Measurements from ENCODE around the gene TMEM150B. TPM values are rescaled to one million over a fixed set of nuclear protein-coding genes. Genes with fewer than 3 reads are reported as not detected.

The TMEM150B gene
- total and polyA plus RNA-seq, 8 donors: 0.49 to 29.5 (median 0.90) TPM

- ATAC-seq (peak; percentile 96), DNase-seq (peak in 2 of 4 donors; percentile 74 to 91)
- intact Hi-C loops (cut with DNase I): no loop called here
- peaks cover 27 to 89% of the 10 kb centered on the region in 2 donors for H3K27me3 ChIP-seq
- H3K9me3 ChIP-seq: no peaks in the 10 kb centered on the region
- H3K4me1 ChIP-seq: peaks cover 7 to 16% of the 10 kb centered on the region in 2 donors
- H3K27ac ChIP-seq: no peak overlapping the region
- H3K4me3 ChIP-seq: peak overlapping the region; percentile 30 to 40
- no peak for TF ChIP-seq CTCF (IDR thresholded peaks at IDR 0.05)
- no peaks in the 10 kb centered on the region for H3K36me3 ChIP-seq
Measured at GRCh38 chr19:55353803-55354697, 28.9 kb upstream of the TMEM150B start.

GRCh38 chr19:55353356-55353802, 28.2 kb upstream of the TMEM150B start:
- intact Hi-C loops (cut with DNase I): no loop called here
- DNase-seq (no peak), ATAC-seq (no peak)
- Histone ChIP-seq H3K4me1 (peaks cover 7 to 16% of the 10 kb centered on the region in 2 donors), H3K27me3 (peaks cover 27 to 85% of the 10 kb centered on the region in 2 donors), H3K4me3 (peak overlapping the region; percentile 30 to 40), H3K9me3 (no peaks in the 10 kb centered on the region), H3K27ac (no peak overlapping the region), H3K36me3 (no peaks in the 10 kb centered on the region)
- no peak for TF ChIP-seq CTCF (IDR thresholded peaks at IDR 0.05)

- intact Hi-C loops (cut with DNase I): no loop called here
- Histone ChIP-seq H3K9me3 (no peaks in the 10 kb centered on the region), H3K4me1 (peaks cover 7 to 16% of the 10 kb centered on the region in 2 donors), H3K27ac (no peak overlapping the region), H3K27me3 (peaks cover 27 to 78% of the 10 kb centered on the region in 2 donors), H3K4me3 (no peak overlapping the region), H3K36me3 (peaks cover 0 to under 1% of the 10 kb centered on the region in 2 donors)
- ATAC-seq: no peak
- no peak for TF ChIP-seq CTCF (IDR thresholded peaks at IDR 0.05)
- no peak for DNase-seq
Measured at GRCh38 chr19:55352549-55353145, 27.5 kb upstream of the TMEM150B start.

GRCh38 chr19:55352040-55352439, 26.9 kb upstream of the TMEM150B start:
- H3K9me3 ChIP-seq: no peaks in the 10 kb centered on the region
- TF ChIP-seq CTCF (IDR thresholded peaks at IDR 0.05): no peak
- H3K36me3 ChIP-seq: peaks cover 0 to 6% of the 10 kb centered on the region in 2 donors
- peaks cover 7 to 16% of the 10 kb centered on the region in 2 donors for H3K4me1 ChIP-seq
- H3K27ac ChIP-seq: no peak overlapping the region
- DNase-seq: no peak
- intact Hi-C loops (cut with DNase I): no loop called here
- H3K27me3 ChIP-seq: peaks cover 27 to 72% of the 10 kb centered on the region in 2 donors
- no peak overlapping the region for H3K4me3 ChIP-seq
- no peak for ATAC-seq
